K562 (cell line): Measurements from ENCODE around the gene ACTR3C.

Experiments used
- CTCF ChIP-seq, 3 experiments: IDR thresholded peaks in 2 of 3; conservative IDR thresholded peaks in 1 of 3; 2 replicates each; pipeline ENCODE4 v1.5.1; 2011 to 2012; ENCODE audit warnings: low read length in 3 of 3, mild to moderate bottlenecking in 3 of 3, control low read depth in 2 of 3, improper control_type of control experiment in 1 of 3, inconsistent platforms in 1 of 3, low read depth in 1 of 3, mixed read lengths in 1 of 3, moderate library complexity in 1 of 3; ENCODE audit not compliant: insufficient read depth in 2 of 3
- GTF2B ChIP-seq: IDR thresholded peaks from 2 replicates; pipeline ENCODE4 v1.6.1; 2011; ENCODE audit not compliant: insufficient read length; ENCODE audit errors: extremely low read depth
- HSF4 ChIP-seq: fragments of 250-450 bp; sonication (Bioruptor Pico); IDR thresholded peaks from 2 replicates; pipeline ENCODE4 v2.1.2; 2022; ENCODE audit warnings: mild to moderate bottlenecking, moderate library complexity, borderline replicate concordance
- MXD1 ChIP-seq: fragments of 250-450 bp; sonication (Bioruptor Pico); IDR thresholded peaks from 2 replicates; pipeline ENCODE4 v1.8.0; 2021; ENCODE audit warnings: borderline replicate concordance, mild to moderate bottlenecking, moderate library complexity; ENCODE audit not compliant: poor library complexity, severe bottlenecking
- USF2 ChIP-seq: sonication (generic); formaldehyde crosslinking; IDR thresholded peaks from 2 replicates; pipeline ENCODE4 v1.5.0; 2020; ENCODE audit warnings: missing genetic modification reagents
- WHSC1 ChIP-seq: IDR thresholded peaks from one replicate; pipeline ENCODE4 v1.6.1; 2012; ENCODE audit warnings: low read length, control low read depth, inconsistent platforms
- ZKSCAN3 ChIP-seq: fragments of 250-450 bp; sonication (Bioruptor Pico); IDR thresholded peaks from 2 replicates; pipeline ENCODE4 v1.4.0; 2020
- ZNF274 ChIP-seq: IDR thresholded peaks from 2 replicates; pipeline ENCODE4 v1.6.1; 2011; ENCODE audit warnings: low read depth, mild to moderate bottlenecking, low read length, moderate library complexity, borderline replicate concordance

- no peak for TF ChIP-seq HSF4 (CRISPR knock-in tag)
- TF ChIP-seq MXD1 (CRISPR knock-in tag), result no peak
- no peak for TF ChIP-seq CTCF (IDR thresholded peaks at IDR 0.05 in 2 of 3, conservative IDR thresholded peaks at IDR 0.05 in 1 of 3; ENCODE audit: insufficient read depth in 2 of 3, low read depth in 1 of 3, low read length in 3 of 3)
- TF ChIP-seq ZKSCAN3 (CRISPR knock-in tag), result no peak
- no peak for TF ChIP-seq GTF2B
- no peak for TF ChIP-seq USF2 (CRISPR knock-in tag)
- no peak for TF ChIP-seq ZNF274
- TF ChIP-seq WHSC1, result no peak
Measured at GRCh38 chr7:150345012-150345411, 21.7 kb upstream of the ACTR3C start.
